CD14-positive monocyte (primary cell): ENCODE results near the gene ING1. TPM values are rescaled to one million over a fixed set of nuclear protein-coding genes. Genes with fewer than 3 reads are reported as not detected.
"Not testable (repeated sequence)": the region's sequence is repeated elsewhere in the genome, so short reads cannot be mapped to it uniquely, and the experiment has no call there.

Source experiments
- DNase-seq, 3 donors: peaks; one replicate each; pipeline ENCODE4 v3.0.0-alpha.2; 2011 to 2022
- H2AFZ ChIP-seq: 2 replicates; pipeline ENCODE4 v1.6.0; 2012; ENCODE audit warnings: mild to moderate bottlenecking, low read depth, low read length, inconsistent platforms; ENCODE audit not compliant: insufficient read depth, poor library complexity, severe bottlenecking
- H3K27ac ChIP-seq, 2 donors: 1 replicate in 1 of 2; 2 replicates in 1 of 2; pipeline ENCODE4 v1.5.1; 2012 to 2013; ENCODE audit warnings: low read length in 2 of 2, control low read depth in 1 of 2, inconsistent platforms in 1 of 2, low read depth in 1 of 2, mild to moderate bottlenecking in 1 of 2
- H3K27me3 ChIP-seq, 2 donors: one replicate each; pipeline versions ENCODE4 v1.6.0 to v1.6.1; 2011 to 2013; ENCODE audit warnings: low read length in 2 of 2; ENCODE audit not compliant: control insufficient read depth in 2 of 2, insufficient read depth in 2 of 2
- H3K36me3 ChIP-seq, 2 donors: replicated peaks in 1 of 2; 1 replicate in 1 of 2; 2 replicates in 1 of 2; pipeline versions ENCODE4 v1.5.1 to v1.6.1; 2012 to 2013; ENCODE audit warnings: low read length in 2 of 2, control low read depth in 1 of 2, inconsistent platforms in 1 of 2, mild to moderate bottlenecking in 1 of 2; ENCODE audit not compliant: insufficient read depth in 2 of 2, control insufficient read depth in 1 of 2
- H3K4me1 ChIP-seq, 2 donors: 1 replicate in 1 of 2; 2 replicates in 1 of 2; pipeline versions ENCODE4 v1.5.1 to v1.6.1; 2012 to 2013; ENCODE audit warnings: low read length in 2 of 2, control low read depth in 1 of 2, inconsistent platforms in 1 of 2, mild to moderate bottlenecking in 1 of 2, moderate library complexity in 1 of 2; ENCODE audit not compliant: insufficient read depth in 2 of 2, control insufficient read depth in 1 of 2
- H3K4me2 ChIP-seq: replicated peaks from 2 replicates; pipeline ENCODE3; 2012; ENCODE audit warnings: low read length, moderate library complexity, mild to moderate bottlenecking; ENCODE audit not compliant: poor library complexity, severe bottlenecking; ENCODE audit errors: extremely low read depth
- H3K4me3 ChIP-seq, 3 experiments: fragments of 200-600 bp in 1 of 3; sonication (generic) in 1 of 3; replicated peaks in 1 of 3; 1 replicate in 2 of 3; 2 replicates in 1 of 3; pipeline ENCODE4 v1.5.1; 2011 to 2013; ENCODE audit warnings: low read length in 3 of 3, mild to moderate bottlenecking in 3 of 3, control low read depth in 2 of 3, low read depth in 2 of 3, inconsistent platforms in 1 of 3, moderate library complexity in 1 of 3
- H3K79me2 ChIP-seq: 2 replicates; pipeline ENCODE4 v1.6.0; 2012; ENCODE audit warnings: mild to moderate bottlenecking, control low read depth, inconsistent platforms, low read length, moderate library complexity; ENCODE audit not compliant: insufficient read depth
- H3K9ac ChIP-seq: 2 replicates; pipeline ENCODE4 v1.6.0; 2017; ENCODE audit warnings: low read length, mild to moderate bottlenecking; ENCODE audit not compliant: insufficient read depth, poor library complexity, severe bottlenecking
- H3K9me3 ChIP-seq, 2 donors: replicated peaks in 1 of 2; 1 replicate in 1 of 2; 2 replicates in 1 of 2; pipeline versions ENCODE4 v1.5.1 to v1.6.1; 2012 to 2013; ENCODE audit warnings: low read length in 2 of 2, control low read depth in 1 of 2; ENCODE audit not compliant: control insufficient read depth in 1 of 2, insufficient read depth in 1 of 2
- H4K20me1 ChIP-seq: 2 replicates; pipeline ENCODE4 v1.6.0; 2012; ENCODE audit warnings: mild to moderate bottlenecking, low read length, control low read depth, moderate library complexity; ENCODE audit not compliant: insufficient read depth
- H3K27ac Mint-ChIP-seq, 7 donors: one replicate each; pipeline ENCODE4 v1.8.0; 2020; ENCODE audit warnings: mild to moderate bottlenecking in 7 of 7, mixed read lengths in 7 of 7, moderate library complexity in 6 of 7, inconsistent platforms in 2 of 7
- H3K27me3 Mint-ChIP-seq, 3 donors: one replicate each; pipeline ENCODE4 v1.8.0; 2021 to 2022; ENCODE audit warnings: low read depth in 3 of 3, mild to moderate bottlenecking in 3 of 3, mixed read lengths in 3 of 3, moderate library complexity in 3 of 3, inconsistent platforms in 1 of 3
- H3K36me3 Mint-ChIP-seq, 2 donors: one replicate each; pipeline ENCODE4 v1.8.0; 2020; ENCODE audit warnings: mixed read lengths in 2 of 2, inconsistent platforms in 1 of 2, mild to moderate bottlenecking in 1 of 2
- H3K4me1 Mint-ChIP-seq: one replicate; pipeline ENCODE4 v1.8.0; 2020; ENCODE audit warnings: mild to moderate bottlenecking, mixed read lengths
- H3K4me3 Mint-ChIP-seq, 2 donors: one replicate each; pipeline ENCODE4 v1.8.0; 2020; ENCODE audit warnings: mild to moderate bottlenecking in 2 of 2, mixed read lengths in 2 of 2, moderate library complexity in 1 of 2
- H3K9me3 Mint-ChIP-seq, 7 donors: one replicate each; pipeline ENCODE4 v1.8.0; 2020 to 2022; ENCODE audit warnings: mixed read lengths in 7 of 7, mild to moderate bottlenecking in 6 of 7, moderate library complexity in 6 of 7, inconsistent platforms in 2 of 7
- CTCF ChIP-seq: fragments of 200-600 bp; IDR thresholded peaks from one replicate; pipeline ENCODE4 v1.8.0; 2022; ENCODE audit warnings: antibody characterized with exemption, mild to moderate bottlenecking
- WGBS: methylation state at CpG from one replicate; pipeline ENCODE4 v1.1.5; 2013; ENCODE audit warnings: missing lambda C conversion rate; ENCODE audit not compliant: insufficient coverage; 5-methylcytosine and 5-hydroxymethylcytosine counted together
- intact Hi-C, 2 donors: fragments of 100-400 bp; cut with micrococcal nuclease; formaldehyde crosslinking; loops; one replicate each; pipeline versions ENCODE4 v1.15.0 to v1.15.1; 2023
- polyA plus RNA-seq, 3 donors: library from polyadenylated mRNA; depleted of rRNA in 1 of 3; unstranded in 2 of 3; stranded (reverse) in 1 of 3; fragments of 300-500 nt in 2 of 3; fragments of >200 nt in 1 of 3; fragmentation: Illumina TruSeq in 2 of 3; gene quantifications; 1 replicate in 2 of 3; 2 replicates in 1 of 3; pipeline ENCODE4 v1.2.3, GENCODE V29; 2012 to 2021

Gene ING1
- polyA plus RNA-seq, 3 donors, result 8.4 to 128 (median 11.8) TPM

- H3K27ac ChIP-seq, result no peak overlapping the region
- H3K9me3 ChIP-seq, result no peaks in the 10 kb centered on the region
- H3K27ac Mint-ChIP-seq, result no peak overlapping the region
- H3K27me3 ChIP-seq, result no peaks in the 10 kb centered on the region
- H3K9me3 Mint-ChIP-seq, result peaks cover 0 to 2% (median 0%) of the 10 kb centered on the region in 7 donors
- peaks cover 11% of the 10 kb centered on the region for H3K4me1 Mint-ChIP-seq
- H3K4me2 ChIP-seq, result no peak overlapping the region
- H3K4me1 ChIP-seq, result no peaks in the 10 kb centered on the region
- H3K79me2 ChIP-seq, result peaks cover 59% of the 10 kb centered on the region
- no peak overlapping the region for H2AFZ ChIP-seq
- no peak overlapping the region for H3K9ac ChIP-seq
- peaks cover 25 to 63% of the 10 kb centered on the region in 2 donors for H3K36me3 ChIP-seq
- H3K36me3 Mint-ChIP-seq, result peaks cover 22 to 53% of the 10 kb centered on the region in 2 donors
- no peak overlapping the region for H3K4me3 Mint-ChIP-seq
- peaks cover 67% of the 10 kb centered on the region for H4K20me1 ChIP-seq
- no peak for DNase-seq
- H3K4me3 ChIP-seq, result no peak overlapping the region
- 92% methylated on average over 2 of the region's 5 CpGs for WGBS
- intact Hi-C loops, result no loop called here
- H3K27me3 Mint-ChIP-seq, result peaks cover 0 to 3% (median 1%) of the 10 kb centered on the region in 3 donors
- TF ChIP-seq CTCF, result no peak
Measured at GRCh38 chr13:110722971-110723370, 9.5 kb downstream of the ING1 start.

GRCh38 chr13:110723598-110723997 is 10.1 kb downstream of the ING1 start:
- Histone ChIP-seq H2AFZ (no peak overlapping the region), H3K27me3 (no peaks in the 10 kb centered on the region), H3K4me2 (no peak overlapping the region), H3K36me3 (peaks cover 25 to 63% of the 10 kb centered on the region in 2 donors), H3K4me1 (no peaks in the 10 kb centered on the region), H3K9ac (no peak overlapping the region), H3K27ac (no peak overlapping the region), H3K9me3 (no peaks in the 10 kb centered on the region), H4K20me1 (peaks cover 62% of the 10 kb centered on the region), H3K79me2 (peaks cover 53% of the 10 kb centered on the region), H3K4me3 (no peak overlapping the region)
- Mint-ChIP-seq H3K4me3 (no peak overlapping the region), H3K27ac (no peak overlapping the region), H3K9me3 (peaks cover 0 to 2% (median 0%) of the 10 kb centered on the region in 7 donors), H3K27me3 (peaks cover 0 to 4% (median 1%) of the 10 kb centered on the region in 3 donors), H3K36me3 (peaks cover 22 to 57% of the 10 kb centered on the region in 2 donors), H3K4me1 (peaks cover 7% of the 10 kb centered on the region)
- no peak for DNase-seq
- intact Hi-C loops, result no loop called here
- 97% methylated on average over 5 of the region's 8 CpGs for WGBS
- TF ChIP-seq CTCF, result no peak

- H3K9me3 ChIP-seq, H3K4me2 ChIP-seq, H2AFZ ChIP-seq, H3K27me3 ChIP-seq, H3K4me3 ChIP-seq, H3K9ac ChIP-seq, H3K27ac ChIP-seq, H3K4me1 ChIP-seq, H3K9me3 Mint-ChIP-seq, H3K4me1 Mint-ChIP-seq, H3K4me3 Mint-ChIP-seq, intact Hi-C loops, DNase-seq, H3K27me3 Mint-ChIP-seq, H3K27ac Mint-ChIP-seq: not testable (repeated sequence)
- Histone ChIP-seq H3K79me2 (peaks cover 27% of the 10 kb centered on the region), H3K36me3 (peaks cover 6 to 38% of the 10 kb centered on the region in 2 donors), H4K20me1 (peaks cover 36% of the 10 kb centered on the region)
- peaks cover 7 to 35% of the 10 kb centered on the region in 2 donors for H3K36me3 Mint-ChIP-seq
- WGBS, result 80% methylated on average over 1 of the region's 6 CpGs
Measured at GRCh38 chr13:110726153-110726552, 12.7 kb downstream of the ING1 start.
